ENCODE measurements around the gene ARSB.

Gene ARSB

DNA sequence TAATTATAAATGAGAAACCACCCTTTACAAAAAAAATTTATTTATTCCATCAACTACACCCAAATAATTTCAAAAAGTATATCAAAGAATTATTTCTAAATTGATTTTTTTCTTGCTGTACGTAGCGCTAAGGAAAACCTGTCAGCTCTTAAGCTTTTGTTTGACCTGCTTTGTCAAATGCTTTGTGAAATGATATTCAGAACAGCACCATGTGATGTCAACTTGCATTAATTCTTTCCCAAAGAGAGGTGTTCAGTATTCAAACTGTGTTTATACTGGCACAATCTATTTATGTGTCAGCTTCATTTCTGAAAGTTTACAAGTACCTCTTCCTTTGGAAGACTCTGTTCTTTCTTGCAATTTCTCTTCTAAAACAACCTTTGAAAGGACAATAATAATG is 12.0 kb upstream of the ARSB start:
- TF ChIP-seq, protein P1, sequence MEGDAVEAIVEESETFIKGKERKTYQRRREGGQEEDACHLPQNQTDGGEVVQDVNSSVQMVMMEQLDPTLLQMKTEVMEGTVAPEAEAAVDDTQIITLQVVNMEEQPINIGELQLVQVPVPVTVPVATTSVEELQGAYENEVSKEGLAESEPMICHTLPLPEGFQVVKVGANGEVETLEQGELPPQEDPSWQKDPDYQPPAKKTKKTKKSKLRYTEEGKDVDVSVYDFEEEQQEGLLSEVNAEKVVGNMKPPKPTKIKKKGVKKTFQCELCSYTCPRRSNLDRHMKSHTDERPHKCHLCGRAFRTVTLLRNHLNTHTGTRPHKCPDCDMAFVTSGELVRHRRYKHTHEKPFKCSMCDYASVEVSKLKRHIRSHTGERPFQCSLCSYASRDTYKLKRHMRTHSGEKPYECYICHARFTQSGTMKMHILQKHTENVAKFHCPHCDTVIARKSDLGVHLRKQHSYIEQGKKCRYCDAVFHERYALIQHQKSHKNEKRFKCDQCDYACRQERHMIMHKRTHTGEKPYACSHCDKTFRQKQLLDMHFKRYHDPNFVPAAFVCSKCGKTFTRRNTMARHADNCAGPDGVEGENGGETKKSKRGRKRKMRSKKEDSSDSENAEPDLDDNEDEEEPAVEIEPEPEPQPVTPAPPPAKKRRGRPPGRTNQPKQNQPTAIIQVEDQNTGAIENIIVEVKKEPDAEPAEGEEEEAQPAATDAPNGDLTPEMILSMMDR (conservative IDR thresholded peaks at IDR 0.05; ENCODE audit: low read depth, low read length): no peak
- no peaks in the 10 kb centered on the region for H3K79me2 ChIP-seq (ENCODE audit: insufficient read depth, low read depth)
- no peaks in the 10 kb centered on the region for H3K4me1 ChIP-seq (ENCODE audit: low read depth, poor library complexity, severe bottlenecking)
- H3K9ac ChIP-seq: no peak overlapping the region
- H3K4me2 ChIP-seq: no peak overlapping the region
- no peaks in the 10 kb centered on the region for H4K20me1 ChIP-seq (ENCODE audit: insufficient read depth)
- no peak overlapping the region for H2AFZ ChIP-seq (ENCODE audit: low read depth)
- no peaks in the 10 kb centered on the region for H3K36me3 ChIP-seq (ENCODE audit: insufficient read depth)
- no peaks in the 10 kb centered on the region for H3K27me3 ChIP-seq (ENCODE audit: insufficient read depth, low read depth)
- H3K27ac ChIP-seq: no peak overlapping the region
- no peak overlapping the region for H3K4me3 ChIP-seq (IDR thresholded peaks at IDR 0.05; ENCODE audit: insufficient read depth, low read depth, low read length)

DNA sequence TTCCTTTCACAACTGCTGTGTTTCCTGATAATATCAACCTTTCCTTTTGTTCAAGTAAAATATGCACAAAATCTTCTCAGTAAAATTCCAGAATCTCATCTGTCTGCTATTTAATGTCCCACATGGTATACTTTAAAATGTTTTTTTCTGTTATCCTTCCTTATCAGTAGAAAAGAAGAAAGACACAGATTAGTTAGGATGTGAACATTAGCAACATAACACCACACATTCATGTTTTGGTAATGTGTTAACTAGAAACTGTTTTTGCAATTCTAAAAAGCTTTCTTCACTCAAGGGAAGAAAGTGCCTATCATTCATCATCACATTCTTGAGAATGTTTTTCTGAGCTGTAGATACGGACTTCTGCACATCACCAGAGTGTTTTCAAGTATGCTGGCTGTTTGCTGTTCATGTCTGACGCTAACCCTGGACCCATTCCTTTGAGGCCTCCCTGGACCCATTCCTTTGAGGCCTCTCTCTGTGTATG is 10.5 kb upstream of the ARSB start:
- H3K79me2 ChIP-seq (ENCODE audit: insufficient read depth, low read depth): no peaks in the 10 kb centered on the region
- TF ChIP-seq, protein P1 (conservative IDR thresholded peaks at IDR 0.05; ENCODE audit: low read depth, low read length): no peak
- H3K27ac ChIP-seq: no peak overlapping the region
- H3K9ac ChIP-seq: no peak overlapping the region
- no peak overlapping the region for H3K4me2 ChIP-seq
- H3K36me3 ChIP-seq (ENCODE audit: insufficient read depth): no peaks in the 10 kb centered on the region
- H3K4me1 ChIP-seq (ENCODE audit: low read depth, poor library complexity, severe bottlenecking): no peaks in the 10 kb centered on the region
- no peak overlapping the region for H2AFZ ChIP-seq (ENCODE audit: low read depth)
- H3K27me3 ChIP-seq (ENCODE audit: insufficient read depth, low read depth): no peaks in the 10 kb centered on the region
- H3K4me3 ChIP-seq (IDR thresholded peaks at IDR 0.05; ENCODE audit: insufficient read depth, low read depth, low read length): no peak overlapping the region
- no peaks in the 10 kb centered on the region for H4K20me1 ChIP-seq (ENCODE audit: insufficient read depth)

DNA sequence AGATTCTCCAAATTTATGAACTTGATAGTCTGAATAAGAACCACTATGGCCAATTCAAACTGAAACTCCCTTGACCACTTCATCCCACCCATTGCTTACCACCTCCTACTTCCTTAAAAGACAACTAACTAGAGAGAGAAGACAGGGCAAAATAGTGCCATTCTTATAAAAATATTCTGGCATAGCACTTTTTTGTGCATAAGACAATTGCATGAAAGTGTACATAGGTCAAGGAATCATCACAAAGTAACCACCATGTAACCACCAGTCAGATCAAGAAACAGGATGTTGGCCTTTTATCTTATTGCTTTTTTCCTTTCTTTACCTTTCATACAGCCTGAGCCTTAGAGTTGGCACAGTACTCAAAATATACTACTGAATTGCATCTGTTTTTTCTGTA is 8.1 kb upstream of the ARSB start:
- H3K4me3 ChIP-seq (IDR thresholded peaks at IDR 0.05; ENCODE audit: insufficient read depth, low read depth, low read length): no peak overlapping the region
- H3K4me2 ChIP-seq: no peak overlapping the region
- H3K9ac ChIP-seq: no peak overlapping the region
- no peak overlapping the region for H3K27ac ChIP-seq
- no peaks in the 10 kb centered on the region for H3K4me1 ChIP-seq (ENCODE audit: low read depth, poor library complexity, severe bottlenecking)
- H2AFZ ChIP-seq (ENCODE audit: low read depth): no peak overlapping the region
- H3K36me3 ChIP-seq (ENCODE audit: insufficient read depth): no peaks in the 10 kb centered on the region
- H4K20me1 ChIP-seq (ENCODE audit: insufficient read depth): no peaks in the 10 kb centered on the region
- TF ChIP-seq, protein P1 (conservative IDR thresholded peaks at IDR 0.05; ENCODE audit: low read depth, low read length): no peak
- H3K27me3 ChIP-seq (ENCODE audit: insufficient read depth, low read depth): no peaks in the 10 kb centered on the region
- no peaks in the 10 kb centered on the region for H3K79me2 ChIP-seq (ENCODE audit: insufficient read depth, low read depth)

DNA sequence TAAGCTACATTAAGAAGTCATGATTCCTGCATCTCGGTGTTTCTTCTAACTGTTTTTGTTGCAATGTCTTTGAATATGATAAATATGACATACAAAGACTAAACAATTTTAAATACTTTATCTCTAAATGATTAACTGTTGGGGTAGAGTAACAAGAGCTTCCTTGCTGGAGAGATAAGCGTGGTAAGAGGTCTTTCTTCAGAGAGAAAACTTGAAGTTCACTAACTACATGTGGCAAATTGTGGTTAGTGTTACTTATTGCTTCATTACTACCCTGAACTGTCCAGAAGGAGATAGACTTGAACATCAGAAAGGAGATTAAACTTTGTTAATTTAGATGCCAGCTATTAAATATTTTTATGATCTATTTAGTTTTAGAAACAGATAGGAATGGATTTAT is 7.0 kb upstream of the ARSB start:
- Histone ChIP-seq H3K27me3 (ENCODE audit: insufficient read depth, low read depth) (no peaks in the 10 kb centered on the region), H2AFZ (ENCODE audit: low read depth) (no peak overlapping the region), H3K79me2 (ENCODE audit: insufficient read depth, low read depth) (no peaks in the 10 kb centered on the region), H3K9ac (no peak overlapping the region), H3K27ac (no peak overlapping the region), H3K36me3 (ENCODE audit: insufficient read depth) (no peaks in the 10 kb centered on the region), H4K20me1 (ENCODE audit: insufficient read depth) (no peaks in the 10 kb centered on the region), H3K4me3 (IDR thresholded peaks at IDR 0.05; ENCODE audit: insufficient read depth, low read depth, low read length) (no peak overlapping the region), H3K4me1 (ENCODE audit: low read depth, poor library complexity, severe bottlenecking) (peaks cover 1% of the 10 kb centered on the region), H3K4me2 (no peak overlapping the region)
- TF ChIP-seq, protein P1 (conservative IDR thresholded peaks at IDR 0.05; ENCODE audit: low read depth, low read length): no peak
